ENCODE results near the gene BMI1. TPM values are rescaled to one million over a fixed set of nuclear protein-coding genes. Genes with fewer than 3 reads are reported as not detected.

BMI1 gene
- total RNA-seq, 3 donors from 2014 or later (not counting 1 experiment from before 2014, with no cell fraction given) = 60.5 to 69.8 (median 66.4) TPM

DNA sequence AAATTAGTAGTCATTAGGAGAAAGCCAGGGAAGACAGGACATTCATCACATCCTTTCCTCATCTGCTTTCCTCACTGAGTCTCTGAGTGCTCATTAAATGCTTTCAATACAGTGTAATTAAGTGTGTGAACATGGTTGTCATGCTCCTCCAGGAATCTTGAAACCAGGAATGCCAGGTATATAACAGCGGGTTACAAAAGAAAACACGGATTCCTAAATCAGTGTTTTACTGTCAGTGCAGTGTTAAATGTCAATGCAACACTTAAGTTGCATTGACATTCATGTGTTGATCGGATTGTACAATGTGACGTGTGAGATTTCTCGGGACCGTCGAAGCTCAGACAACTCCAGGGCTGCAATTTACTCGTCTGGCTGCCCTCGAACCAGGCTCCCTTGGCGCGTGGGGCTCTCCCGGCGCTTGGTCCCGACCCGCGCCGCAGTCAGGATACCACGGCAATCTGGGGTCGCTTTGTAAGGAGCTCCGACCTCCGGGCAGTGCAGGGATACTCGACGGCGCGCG, 23.9 kb downstream of the BMI1 start:
- Mint-ChIP-seq H3K36me3 (no peaks in the 10 kb centered on the region), H3K9me3 (peaks cover 0 to 2% of the 10 kb centered on the region in 2 donors), H3K4me3 (peak overlapping the region; percentile 65), H3K4me1 (peaks cover 3 to 13% of the 10 kb centered on the region in 2 donors), H3K27ac (peak overlapping the region; percentile 68 to 74), H3K27me3 (ENCODE audit: low read depth in 2 of 2) (peaks cover 52 to 57% of the 10 kb centered on the region in 2 donors)
- DNase-seq (peak in 1 of 2 donors; percentile 35), ATAC-seq (no peak)
- H3K4me1 ChIP-seq (ENCODE audit: control insufficient read depth, insufficient read depth, low read length) = peaks cover 24% of the 10 kb centered on the region
- WGBS (ENCODE audit: insufficient coverage) = 15% methylated on average over 26 of the region's 26 CpGs
- peaks cover 8% of the 10 kb centered on the region for H3K9me3 ChIP-seq (ENCODE audit: control insufficient read depth, insufficient read depth, low read length)
- TF ChIP-seq, protein P1, sequence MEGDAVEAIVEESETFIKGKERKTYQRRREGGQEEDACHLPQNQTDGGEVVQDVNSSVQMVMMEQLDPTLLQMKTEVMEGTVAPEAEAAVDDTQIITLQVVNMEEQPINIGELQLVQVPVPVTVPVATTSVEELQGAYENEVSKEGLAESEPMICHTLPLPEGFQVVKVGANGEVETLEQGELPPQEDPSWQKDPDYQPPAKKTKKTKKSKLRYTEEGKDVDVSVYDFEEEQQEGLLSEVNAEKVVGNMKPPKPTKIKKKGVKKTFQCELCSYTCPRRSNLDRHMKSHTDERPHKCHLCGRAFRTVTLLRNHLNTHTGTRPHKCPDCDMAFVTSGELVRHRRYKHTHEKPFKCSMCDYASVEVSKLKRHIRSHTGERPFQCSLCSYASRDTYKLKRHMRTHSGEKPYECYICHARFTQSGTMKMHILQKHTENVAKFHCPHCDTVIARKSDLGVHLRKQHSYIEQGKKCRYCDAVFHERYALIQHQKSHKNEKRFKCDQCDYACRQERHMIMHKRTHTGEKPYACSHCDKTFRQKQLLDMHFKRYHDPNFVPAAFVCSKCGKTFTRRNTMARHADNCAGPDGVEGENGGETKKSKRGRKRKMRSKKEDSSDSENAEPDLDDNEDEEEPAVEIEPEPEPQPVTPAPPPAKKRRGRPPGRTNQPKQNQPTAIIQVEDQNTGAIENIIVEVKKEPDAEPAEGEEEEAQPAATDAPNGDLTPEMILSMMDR (IDR thresholded peaks at IDR 0.05) = no peak
- no peak overlapping the region for H3K27ac ChIP-seq (ENCODE audit: low read length)
- intact Hi-C loops (cut with micrococcal nuclease) = loop anchor here (5.0 to 10.0 kb wide), 4 partner anchors 93 to 642 kb away; no protein-coding TSS in a partner anchor
- no peaks in the 10 kb centered on the region for H3K36me3 ChIP-seq (ENCODE audit: control insufficient read depth, insufficient read depth, low read length)
- no peak overlapping the region for H3K4me3 ChIP-seq (ENCODE audit: low read length)
- peaks cover 66% of the 10 kb centered on the region for H3K27me3 ChIP-seq (ENCODE audit: control insufficient read depth, insufficient read depth, low read length)

DNA sequence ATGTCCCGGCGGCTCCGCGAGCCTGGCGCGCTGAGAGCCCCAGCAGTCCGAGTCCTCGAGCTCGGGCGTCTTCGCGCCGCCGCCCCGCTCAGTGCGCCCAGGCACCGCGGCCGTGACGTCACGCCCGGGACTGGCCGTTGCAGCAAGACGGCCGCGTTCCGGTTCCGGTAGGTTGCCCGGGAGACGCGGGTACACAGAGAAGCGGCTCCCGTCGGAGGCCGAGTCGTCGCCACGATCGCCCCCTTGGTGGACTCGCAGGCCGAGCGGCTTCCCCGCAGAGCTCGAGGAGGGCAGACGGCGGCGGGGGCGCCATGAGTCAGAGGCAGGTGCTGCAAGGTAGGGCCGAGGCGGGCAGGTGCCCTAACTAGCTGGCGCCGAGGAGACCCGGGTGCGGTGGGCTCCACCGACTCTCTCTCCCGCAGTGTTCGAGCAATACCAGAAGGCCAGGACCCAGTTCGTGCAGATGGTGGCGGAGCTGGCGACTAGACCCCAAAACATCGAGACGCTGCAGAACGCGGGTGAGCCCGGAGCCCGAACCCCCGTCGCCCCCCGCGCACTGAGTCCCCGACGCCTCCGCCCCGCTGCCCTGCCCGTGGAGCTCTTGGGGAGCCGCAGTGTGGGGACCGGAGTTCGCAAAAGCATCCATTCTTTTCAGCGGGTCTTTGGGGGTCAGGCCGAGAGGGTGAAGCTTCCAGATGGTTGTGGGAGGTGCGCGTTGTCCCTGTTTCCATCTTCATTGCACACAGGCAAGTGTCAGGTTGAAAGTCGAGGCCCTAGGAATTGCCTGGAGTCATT, 24.6 kb downstream of the BMI1 start, which contains the start of gene SPAG6:
TSS of gene SPAG6 (plus strand) at position 196 of the 795 bp plus-strand sequence. CDS start at position 312, 116 bp downstream.
- peaks cover 47 to 54% of the 10 kb centered on the region in 2 donors for H3K27me3 Mint-ChIP-seq (ENCODE audit: low read depth in 2 of 2)
- H3K9me3 Mint-ChIP-seq = peaks cover 0 to 2% of the 10 kb centered on the region in 2 donors
- no peaks in the 10 kb centered on the region for H3K36me3 ChIP-seq (ENCODE audit: control insufficient read depth, insufficient read depth, low read length)
- TF ChIP-seq, protein P1 (IDR thresholded peaks at IDR 0.05) = no peak
- 12% methylated on average over 83 of the region's 83 CpGs for WGBS (ENCODE audit: insufficient coverage)
- peaks cover 18% of the 10 kb centered on the region for H3K4me1 ChIP-seq (ENCODE audit: control insufficient read depth, insufficient read depth, low read length)
- peak within 1 kb of the TSS; percentile 68 to 74 for H3K27ac Mint-ChIP-seq
- H3K4me1 Mint-ChIP-seq = peaks cover 0 to 8% of the 10 kb centered on the region in 2 donors
- intact Hi-C loops (cut with micrococcal nuclease) = loop anchor here (10.0 kb wide), 2 partner anchors 129 to 569 kb away; no protein-coding TSS in a partner anchor
- no peaks in the 10 kb centered on the region for H3K36me3 Mint-ChIP-seq
- H3K27me3 ChIP-seq (ENCODE audit: control insufficient read depth, insufficient read depth, low read length) = peaks cover 61% of the 10 kb centered on the region
- ATAC-seq = peak; percentile 39 to 65 (median 63)
- DNase-seq = peak; percentile 57 to 67
- H3K4me3 ChIP-seq (ENCODE audit: low read length) = peak within 1 kb of the TSS; percentile 16
- H3K4me3 Mint-ChIP-seq = peak within 1 kb of the TSS; percentile 65
- peaks cover 8% of the 10 kb centered on the region for H3K9me3 ChIP-seq (ENCODE audit: control insufficient read depth, insufficient read depth, low read length)
- H3K27ac ChIP-seq (ENCODE audit: low read length) = no peak within 1 kb of the TSS

DNA sequence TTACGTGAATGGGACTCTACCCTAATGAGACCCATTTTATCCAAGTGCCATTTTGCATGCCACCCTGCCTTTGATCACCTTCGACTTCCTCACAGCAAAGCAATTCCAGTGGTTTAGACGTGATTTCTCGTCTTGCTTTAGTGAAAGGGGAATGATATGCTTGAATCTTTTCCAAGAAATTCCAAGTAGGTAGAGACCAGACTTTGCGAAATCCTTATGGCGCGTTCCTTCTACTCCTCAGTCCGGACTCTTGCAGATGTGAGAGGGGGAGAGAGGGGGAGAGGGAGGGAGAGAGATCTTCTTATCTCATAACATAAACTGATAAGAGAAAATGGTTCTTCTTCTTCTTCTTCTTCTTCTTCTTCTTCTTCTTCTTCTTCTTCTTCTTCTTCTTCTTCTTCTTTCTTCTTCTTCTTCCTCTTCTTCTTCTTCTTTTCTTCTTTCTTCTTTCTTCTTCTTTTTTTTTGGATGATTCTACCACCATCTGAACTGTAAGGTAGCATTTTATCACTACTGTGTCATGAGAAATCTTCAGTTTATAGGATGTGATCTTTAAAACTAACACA, 25.3 kb downstream of the BMI1 start:
- H3K27ac ChIP-seq (ENCODE audit: low read length) = no peak overlapping the region
- TF ChIP-seq, protein P1 (IDR thresholded peaks at IDR 0.05) = no peak
- H3K4me1 ChIP-seq (ENCODE audit: control insufficient read depth, insufficient read depth, low read length) = peaks cover 15% of the 10 kb centered on the region
- Mint-ChIP-seq H3K27me3 (ENCODE audit: low read depth in 2 of 2) (peaks cover 47 to 54% of the 10 kb centered on the region in 2 donors), H3K4me3 (peak overlapping the region; percentile 50), H3K4me1 (peaks cover 0 to 8% of the 10 kb centered on the region in 2 donors), H3K27ac (peak overlapping the region in 1 of 2 donors; percentile 26), H3K36me3 (no peaks in the 10 kb centered on the region), H3K9me3 (peaks cover 0 to 2% of the 10 kb centered on the region in 2 donors)
- intact Hi-C loops (cut with micrococcal nuclease) = loop anchor here (10.0 kb wide), 2 partner anchors 129 to 569 kb away; no protein-coding TSS in a partner anchor
- H3K27me3 ChIP-seq (ENCODE audit: control insufficient read depth, insufficient read depth, low read length) = peaks cover 61% of the 10 kb centered on the region
- DNase-seq (peak in 1 of 2 donors; percentile 17), ATAC-seq (no peak)
- H3K4me3 ChIP-seq (ENCODE audit: low read length) = no peak overlapping the region
- peaks cover 8% of the 10 kb centered on the region for H3K9me3 ChIP-seq (ENCODE audit: control insufficient read depth, insufficient read depth, low read length)
- H3K36me3 ChIP-seq (ENCODE audit: control insufficient read depth, insufficient read depth, low read length) = no peaks in the 10 kb centered on the region
- 76% methylated on average over 8 of the region's 8 CpGs for WGBS (ENCODE audit: insufficient coverage)
